Measurements from ENCODE around the gene KIAA1217.

DNA sequence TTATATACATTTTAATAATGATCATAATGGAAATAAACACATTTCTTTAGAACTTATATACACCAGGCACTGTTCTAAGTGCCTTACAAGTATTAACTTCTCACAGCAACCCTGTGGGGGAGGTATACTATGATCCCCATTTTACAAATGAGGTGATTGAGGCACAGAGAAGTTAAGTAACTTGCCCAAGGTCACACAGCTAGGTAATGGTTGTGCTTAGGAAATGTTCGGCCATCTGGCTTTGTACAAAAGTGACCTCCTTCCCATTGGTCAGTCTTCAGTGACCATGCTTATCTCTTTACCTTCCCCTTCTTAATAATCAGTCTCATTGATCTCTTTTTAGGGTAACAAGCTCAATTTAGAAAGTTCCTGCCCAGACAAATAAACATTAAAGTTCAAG lies 158.8 kb downstream of the KIAA1217 start:
- TF ChIP-seq POLR2AphosphoS5 (IDR thresholded peaks at IDR 0.05; ENCODE audit: low read depth, low read length) (no peak), POLR2A (IDR thresholded peaks at IDR 0.05; ENCODE audit: low read depth, low read length) (no peak), TAF1 (IDR thresholded peaks at IDR 0.05; ENCODE audit: low read depth, low read length) (no peak), POU2F2 (IDR thresholded peaks at IDR 0.05; ENCODE audit: low read depth, low read length) (no peak), SPI1 (IDR thresholded peaks at IDR 0.05; ENCODE audit: low read depth, low read length) (no peak)

Measured in GM12891 (cell line).